ENCODE results near the gene CCNI. TPM values are rescaled to one million over a fixed set of nuclear protein-coding genes. Genes with fewer than 3 reads are reported as not detected.

Gene CCNI
- polyA plus RNA-seq, 1 of the 3 experiments (the other 2 are of a cell fraction): 56.8 TPM

DNA sequence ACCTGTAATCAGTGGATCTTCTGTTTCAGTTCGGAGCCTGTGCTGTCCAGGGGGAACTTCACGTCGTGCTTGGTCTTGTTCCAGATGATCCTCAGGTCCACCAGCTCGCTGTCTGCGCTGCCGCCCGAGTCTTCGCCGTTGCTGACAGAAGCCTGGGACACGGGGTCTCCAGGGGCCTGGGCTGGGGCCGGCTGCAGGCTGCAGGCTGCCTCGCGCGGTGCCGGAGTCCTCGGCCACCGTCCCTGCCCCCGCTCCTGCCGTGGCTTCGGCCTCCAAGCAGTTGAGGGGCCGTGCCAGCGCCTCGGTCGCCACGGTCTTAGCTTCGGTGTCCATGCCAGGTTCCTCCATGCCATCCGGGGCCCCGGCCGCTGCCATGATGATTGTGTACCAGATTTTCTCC, 37.3 kb upstream of the CCNI start:
- Histone ChIP-seq H3K4me1 (ENCODE audit: control insufficient read depth in 1 of 2, insufficient read depth in 2 of 2, low read depth in 1 of 2, low read length in 1 of 2) (no peaks in the 10 kb centered on the region), H3F3A (replicated peaks; ENCODE audit: insufficient read depth) (no peaks in the 10 kb centered on the region), H3K79me2 (ENCODE audit: insufficient read depth) (no peaks in the 10 kb centered on the region), H3K9me2 (no peaks in the 10 kb centered on the region), H3K9ac (no peak overlapping the region), H4K20me1 (ENCODE audit: insufficient read depth) (no peaks in the 10 kb centered on the region), H3K4me2 (no peak overlapping the region), H3K36me3 (replicated peaks in 1 of 2; ENCODE audit: control insufficient read depth in 1 of 2, insufficient read depth in 2 of 2, low read length in 1 of 2) (no peaks in the 10 kb centered on the region), H3K9me3 (no peaks in the 10 kb centered on the region), H3K27ac (ENCODE audit: low read depth in 2 of 2, low read length in 1 of 2) (no peak overlapping the region), H3K27me3 (ENCODE audit: insufficient read depth) (no peaks in the 10 kb centered on the region; the same call in 1 of the 2 replicates), H2AFZ (ENCODE audit: low read depth) (no peak overlapping the region), H3K4me3 (ENCODE audit: low read depth in 2 of 2, low read length in 1 of 2) (no peak overlapping the region)
- no peak for DNase-seq
- no peak for TF ChIP-seq NFIC (IDR thresholded peaks at IDR 0.05; ENCODE audit: borderline replicate concordance)
- TF ChIP-seq, protein P1, sequence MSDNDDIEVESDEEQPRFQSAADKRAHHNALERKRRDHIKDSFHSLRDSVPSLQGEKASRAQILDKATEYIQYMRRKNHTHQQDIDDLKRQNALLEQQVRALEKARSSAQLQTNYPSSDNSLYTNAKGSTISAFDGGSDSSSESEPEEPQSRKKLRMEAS (IDR thresholded peaks at IDR 0.05; ENCODE audit: low read depth): no peak
- no peak for TF ChIP-seq SIN3A (IDR thresholded peaks at IDR 0.05; ENCODE audit: borderline replicate concordance, low read depth, low read length)
- no peak for TF ChIP-seq GATA2 (CRISPR knock-in tag; IDR thresholded peaks at IDR 0.05)
- no peak for TF ChIP-seq EP300 (IDR thresholded peaks at IDR 0.05; ENCODE audit: borderline replicate concordance in 1 of 2, low read depth in 1 of 2, low read length in 1 of 2)
- TF ChIP-seq GABPA (IDR thresholded peaks at IDR 0.05; ENCODE audit: low read depth): no peak
- TF ChIP-seq ZBTB33 (IDR thresholded peaks at IDR 0.05; ENCODE audit: borderline replicate concordance, low read depth): no peak
- TF ChIP-seq YY1 (IDR thresholded peaks at IDR 0.05; ENCODE audit: low read depth): no peak
- TF ChIP-seq FOXJ3 (CRISPR knock-in tag; IDR thresholded peaks at IDR 0.05): no peak
- no peak for TF ChIP-seq EZH2phosphoT487 (IDR thresholded peaks at IDR 0.05; ENCODE audit: borderline replicate concordance, low read depth)
- TF ChIP-seq RFX5 (IDR thresholded peaks at IDR 0.05; ENCODE audit: low read length): no peak
- WGBS (ENCODE audit: low lambda C conversion rate): 82% methylated on average over 21 of the region's 29 CpGs
- ChIA-PET CTCF (interaction anchor here (3.4 kb wide), 1 partner anchor 90 kb away, joined by 10 read pairs; no protein-coding TSS in a partner anchor), POLR2A (no interaction called here)

DNA sequence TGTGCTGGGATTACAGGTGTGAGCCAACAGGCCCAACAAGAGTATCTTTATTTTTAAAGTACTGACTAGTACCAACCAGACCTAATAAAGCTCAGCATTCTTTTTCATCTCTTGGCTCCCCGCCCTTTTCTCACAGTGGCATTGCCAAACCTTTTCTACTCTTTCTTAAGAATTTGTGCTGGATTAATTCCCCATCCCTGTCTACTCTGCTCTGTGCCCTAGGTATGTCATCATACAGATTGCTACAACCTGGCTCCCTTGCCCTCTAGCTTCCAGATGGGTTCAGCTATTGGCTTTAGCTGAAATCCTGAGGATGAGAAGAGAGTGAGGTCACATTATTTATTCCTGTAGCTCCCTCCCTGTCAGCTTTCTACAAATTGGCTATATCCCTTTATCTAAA, 34.9 kb upstream of the CCNI start:
- POLR2A ChIA-PET: no interaction called here

More for the DNA sequence above, 34.9 kb upstream of the CCNI start:
- H3K9me2 ChIP-seq: no peaks in the 10 kb centered on the region
- no peaks in the 10 kb centered on the region; the same call in 1 of the 2 replicates for H3K27me3 ChIP-seq (ENCODE audit: insufficient read depth)
- H4K20me1 ChIP-seq (ENCODE audit: insufficient read depth): no peaks in the 10 kb centered on the region
- no peak overlapping the region for H3K4me2 ChIP-seq
- no peak for DNase-seq
- no peak overlapping the region for H2AFZ ChIP-seq (ENCODE audit: low read depth)
- 75% methylated on average over 1 of the region's 1 CpG for WGBS (ENCODE audit: low lambda C conversion rate)
- CTCF ChIA-PET: interaction anchor here (2.0 to 3.4 kb wide), 2 partner anchors 15 to 92 kb away, joined by 6 to 10 read pairs; no protein-coding TSS in a partner anchor
- H3K79me2 ChIP-seq (ENCODE audit: insufficient read depth): no peaks in the 10 kb centered on the region
- H3K9ac ChIP-seq: no peak overlapping the region
- no peak overlapping the region for H3K27ac ChIP-seq (ENCODE audit: low read depth in 2 of 2, low read length in 1 of 2)
- no peaks in the 10 kb centered on the region for H3K9me3 ChIP-seq
- H3K4me3 ChIP-seq (ENCODE audit: low read depth in 2 of 2, low read length in 1 of 2): no peak overlapping the region
- H3K36me3 ChIP-seq (replicated peaks in 1 of 2; ENCODE audit: control insufficient read depth in 1 of 2, insufficient read depth in 2 of 2, low read length in 1 of 2): no peaks in the 10 kb centered on the region
- H3K4me1 ChIP-seq (ENCODE audit: control insufficient read depth in 1 of 2, insufficient read depth in 2 of 2, low read depth in 1 of 2, low read length in 1 of 2): no peaks in the 10 kb centered on the region
- TF ChIP-seq EZH2phosphoT487 (IDR thresholded peaks at IDR 0.05; ENCODE audit: borderline replicate concordance, low read depth): no peak
- no peak for TF ChIP-seq SMC3 (IDR thresholded peaks at IDR 0.05; ENCODE audit: low read depth, low read length)
- no peak for TF ChIP-seq RAD21 (IDR thresholded peaks at IDR 0.05; ENCODE audit: low read length)
- no peaks in the 10 kb centered on the region for H3F3A ChIP-seq (replicated peaks; ENCODE audit: insufficient read depth)

Data from SK-N-SH (cell line).